Measurements from ENCODE around the gene CARMIL1.

The CARMIL1 gene

GRCh38 chr6:25464225-25464624 is 185.1 kb downstream of the CARMIL1 start:
- in situ Hi-C loops (cut with HindIII; ENCODE audit: low sequenced_read_pairs), result no loop called here

- in situ Hi-C loops (cut with HindIII; ENCODE audit: low sequenced_read_pairs), result no loop called here
Measured at GRCh38 chr6:25465941-25466340, 186.8 kb downstream of the CARMIL1 start.

- in situ Hi-C loops (cut with HindIII; ENCODE audit: low sequenced_read_pairs), result no loop called here
Measured at GRCh38 chr6:25468881-25469280, 189.7 kb downstream of the CARMIL1 start.

GRCh38 chr6:25469797-25470388 is 190.7 kb downstream of the CARMIL1 start:
- in situ Hi-C loops (cut with HindIII; ENCODE audit: low sequenced_read_pairs), result no loop called here

- in situ Hi-C loops (cut with HindIII; ENCODE audit: low sequenced_read_pairs), result no loop called here
Measured at GRCh38 chr6:25472306-25472705, 193.1 kb downstream of the CARMIL1 start.

- in situ Hi-C loops (cut with HindIII; ENCODE audit: low sequenced_read_pairs), result no loop called here
Measured at GRCh38 chr6:25472906-25473305, 193.7 kb downstream of the CARMIL1 start.

GRCh38 chr6:25473447-25473846 is 194.3 kb downstream of the CARMIL1 start:
- in situ Hi-C loops (cut with HindIII; ENCODE audit: low sequenced_read_pairs), result no loop called here

GRCh38 chr6:25476126-25476525 is 197.0 kb downstream of the CARMIL1 start:
- in situ Hi-C loops (cut with HindIII; ENCODE audit: low sequenced_read_pairs), result no loop called here

- in situ Hi-C loops (cut with HindIII; ENCODE audit: low sequenced_read_pairs), result no loop called here
Measured at GRCh38 chr6:25477006-25477590, 197.9 kb downstream of the CARMIL1 start.

- in situ Hi-C loops (cut with HindIII; ENCODE audit: low sequenced_read_pairs), result no loop called here
Measured at GRCh38 chr6:25478973-25479372, 199.8 kb downstream of the CARMIL1 start.

- in situ Hi-C loops (cut with HindIII; ENCODE audit: low sequenced_read_pairs), result no loop called here
Measured at GRCh38 chr6:25481267-25481666, 202.1 kb downstream of the CARMIL1 start.

- in situ Hi-C loops (cut with HindIII; ENCODE audit: low sequenced_read_pairs), result no loop called here
Measured at GRCh38 chr6:25482996-25483395, 203.8 kb downstream of the CARMIL1 start.

GRCh38 chr6:25483943-25484342 is 204.8 kb downstream of the CARMIL1 start:
- in situ Hi-C loops (cut with HindIII; ENCODE audit: low sequenced_read_pairs), result no loop called here

- in situ Hi-C loops (cut with HindIII; ENCODE audit: low sequenced_read_pairs), result no loop called here
Measured at GRCh38 chr6:25484900-25485299, 205.7 kb downstream of the CARMIL1 start.

GRCh38 chr6:25485821-25486534 is 206.8 kb downstream of the CARMIL1 start:
- in situ Hi-C loops (cut with HindIII; ENCODE audit: low sequenced_read_pairs), result no loop called here

- in situ Hi-C loops (cut with HindIII; ENCODE audit: low sequenced_read_pairs), result no loop called here
Measured at GRCh38 chr6:25486550-25486949, 207.4 kb downstream of the CARMIL1 start.

- in situ Hi-C loops (cut with HindIII; ENCODE audit: low sequenced_read_pairs), result no loop called here
Measured at GRCh38 chr6:25487012-25487411, 207.8 kb downstream of the CARMIL1 start.

- in situ Hi-C loops (cut with HindIII; ENCODE audit: low sequenced_read_pairs), result no loop called here
Measured at GRCh38 chr6:25488156-25488555, 209.0 kb downstream of the CARMIL1 start.

- in situ Hi-C loops (cut with HindIII; ENCODE audit: low sequenced_read_pairs), result no loop called here
Measured at GRCh38 chr6:25489399-25489798, 210.2 kb downstream of the CARMIL1 start.

- in situ Hi-C loops (cut with HindIII; ENCODE audit: low sequenced_read_pairs), result no loop called here
Measured at GRCh38 chr6:25490018-25490801, 211.0 kb downstream of the CARMIL1 start.

- in situ Hi-C loops (cut with HindIII; ENCODE audit: low sequenced_read_pairs), result no loop called here
Measured at GRCh38 chr6:25492951-25493350, 213.8 kb downstream of the CARMIL1 start.

- in situ Hi-C loops (cut with HindIII; ENCODE audit: low sequenced_read_pairs), result no loop called here
Measured at GRCh38 chr6:25494469-25494868, 215.3 kb downstream of the CARMIL1 start.

Data from endothelial cell of hepatic sinusoid (primary cell).